ENCODE measurements around the gene MYLK.

Gene MYLK

GRCh38 chr3:123693584-123694190 is 190.4 kb downstream of the MYLK start:
- no peak for DNase-seq

- DNase-seq, result no peak
Measured at GRCh38 chr3:123692671-123693070, 191.5 kb downstream of the MYLK start.

- no peak for DNase-seq
Measured at GRCh38 chr3:123692041-123692440, 192.1 kb downstream of the MYLK start.

- DNase-seq, result no peak
Measured at GRCh38 chr3:123689831-123690230, 194.3 kb downstream of the MYLK start.

- DNase-seq, result no peak
Measured at GRCh38 chr3:123688241-123688747, 195.8 kb downstream of the MYLK start.

GRCh38 chr3:123687286-123687685 is 196.8 kb downstream of the MYLK start:
- DNase-seq, result no peak

GRCh38 chr3:123686251-123686650 is 197.9 kb downstream of the MYLK start:
- no peak for DNase-seq

- DNase-seq, result no peak
Measured at GRCh38 chr3:123685780-123686179, 198.4 kb downstream of the MYLK start.

- no peak for DNase-seq
Measured at GRCh38 chr3:123684636-123685035, 199.5 kb downstream of the MYLK start.

- DNase-seq, result no peak
Measured at GRCh38 chr3:123684209-123684608, 199.9 kb downstream of the MYLK start.

- DNase-seq, result no peak
Measured at GRCh38 chr3:123683505-123684154, 200.5 kb downstream of the MYLK start.

- no peak for DNase-seq
Measured at GRCh38 chr3:123682781-123683504, 201.2 kb downstream of the MYLK start.

GRCh38 chr3:123682302-123682701 is 201.8 kb downstream of the MYLK start:
- no peak for DNase-seq

GRCh38 chr3:123679712-123680386 is 204.3 kb downstream of the MYLK start:
- no peak for DNase-seq

- DNase-seq, result no peak
Measured at GRCh38 chr3:123678108-123678511, 206.0 kb downstream of the MYLK start.

- no peak for DNase-seq
Measured at GRCh38 chr3:123672429-123673146, 211.5 kb downstream of the MYLK start.

- no peak for DNase-seq
Measured at GRCh38 chr3:123670743-123671142, 213.4 kb downstream of the MYLK start.

- no peak for DNase-seq
Measured at GRCh38 chr3:123668906-123669305, 215.2 kb downstream of the MYLK start.

- no peak for DNase-seq
Measured at GRCh38 chr3:123667784-123668183, 216.3 kb downstream of the MYLK start.

- no peak for DNase-seq
Measured at GRCh38 chr3:123664753-123665152, 219.4 kb downstream of the MYLK start.

- no peak for DNase-seq
Measured at GRCh38 chr3:123663977-123664376, 220.2 kb downstream of the MYLK start.

GRCh38 chr3:123661973-123662372 is 222.2 kb downstream of the MYLK start:
- no peak for DNase-seq

GRCh38 chr3:123660900-123661299 is 223.2 kb downstream of the MYLK start:
- no peak for DNase-seq

Data from CD4-positive, alpha-beta T cell treated with Interferon alpha-2 for 1 hour (primary cell).